SK-N-SH (cell line): Measurements from ENCODE around the gene NSL1.

ENCODE experiments used
- EP300 ChIP-seq, 2 experiments: IDR thresholded peaks; 2 replicates each; pipeline versions ENCODE4 v1.4.0 to v1.6.1; 2012; ENCODE audit warnings: borderline replicate concordance in 1 of 2, low read depth in 1 of 2, low read length in 1 of 2
- GATA2 ChIP-seq: sonication (generic); formaldehyde crosslinking; IDR thresholded peaks from 2 replicates; pipeline ENCODE4 v1.5.0; 2020; ENCODE audit warnings: mild to moderate bottlenecking, missing genetic modification reagents
- MXI1 ChIP-seq: IDR thresholded peaks from 2 replicates; pipeline ENCODE4 v1.6.1; 2012; ENCODE audit warnings: mild to moderate bottlenecking, low read depth, low read length, improper control_type of control experiment
- NFIC ChIP-seq: IDR thresholded peaks from 2 replicates; pipeline ENCODE4 v1.4.0; 2012; ENCODE audit warnings: borderline replicate concordance
- PBX3 ChIP-seq: IDR thresholded peaks from 2 replicates; pipeline ENCODE4; 2012
- POLR2AphosphoS5 ChIP-seq: IDR thresholded peaks from 2 replicates; pipeline ENCODE4 v1.6.1; 2012; ENCODE audit warnings: low read depth, low read length
- RAD21 ChIP-seq: IDR thresholded peaks from 2 replicates; pipeline ENCODE4 v1.6.1; 2012; ENCODE audit warnings: mild to moderate bottlenecking, low read length
- RCOR1 ChIP-seq: fragments of 150-350 bp; IDR thresholded peaks from 2 replicates; pipeline ENCODE4 v1.6.1; 2017; ENCODE audit warnings: antibody characterized with exemption, low read length
- SMC3 ChIP-seq: IDR thresholded peaks from 2 replicates; pipeline ENCODE4 v1.6.1; 2012; ENCODE audit warnings: low read depth, low read length, improper control_type of control experiment
- TF ChIP-seq, protein P1 (sequence below): fragments of 200-600 bp; sonication (generic); IDR thresholded peaks from 2 replicates; pipeline ENCODE4 v1.6.1; 2017; ENCODE audit warnings: antibody characterized with exemption, mild to moderate bottlenecking, moderate library complexity
- TF ChIP-seq, protein P2 (sequence below): IDR thresholded peaks from 2 replicates; pipeline ENCODE4 v1.4.0; 2012; ENCODE audit warnings: low read depth

GRCh38 chr1:212828395-212828794 lies 36.8 kb upstream of the NSL1 start:
- TF ChIP-seq, protein P1, sequence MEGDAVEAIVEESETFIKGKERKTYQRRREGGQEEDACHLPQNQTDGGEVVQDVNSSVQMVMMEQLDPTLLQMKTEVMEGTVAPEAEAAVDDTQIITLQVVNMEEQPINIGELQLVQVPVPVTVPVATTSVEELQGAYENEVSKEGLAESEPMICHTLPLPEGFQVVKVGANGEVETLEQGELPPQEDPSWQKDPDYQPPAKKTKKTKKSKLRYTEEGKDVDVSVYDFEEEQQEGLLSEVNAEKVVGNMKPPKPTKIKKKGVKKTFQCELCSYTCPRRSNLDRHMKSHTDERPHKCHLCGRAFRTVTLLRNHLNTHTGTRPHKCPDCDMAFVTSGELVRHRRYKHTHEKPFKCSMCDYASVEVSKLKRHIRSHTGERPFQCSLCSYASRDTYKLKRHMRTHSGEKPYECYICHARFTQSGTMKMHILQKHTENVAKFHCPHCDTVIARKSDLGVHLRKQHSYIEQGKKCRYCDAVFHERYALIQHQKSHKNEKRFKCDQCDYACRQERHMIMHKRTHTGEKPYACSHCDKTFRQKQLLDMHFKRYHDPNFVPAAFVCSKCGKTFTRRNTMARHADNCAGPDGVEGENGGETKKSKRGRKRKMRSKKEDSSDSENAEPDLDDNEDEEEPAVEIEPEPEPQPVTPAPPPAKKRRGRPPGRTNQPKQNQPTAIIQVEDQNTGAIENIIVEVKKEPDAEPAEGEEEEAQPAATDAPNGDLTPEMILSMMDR: no peak
- no peak for TF ChIP-seq RCOR1
- TF ChIP-seq MXI1: no peak
- no peak for TF ChIP-seq RAD21
- TF ChIP-seq EP300 (IDR thresholded peaks at IDR 0.05; ENCODE audit: borderline replicate concordance in 1 of 2, low read depth in 1 of 2, low read length in 1 of 2): no peak
- no peak for TF ChIP-seq SMC3
- TF ChIP-seq GATA2: no peak
- no peak for TF ChIP-seq PBX3
- TF ChIP-seq, protein P2, sequence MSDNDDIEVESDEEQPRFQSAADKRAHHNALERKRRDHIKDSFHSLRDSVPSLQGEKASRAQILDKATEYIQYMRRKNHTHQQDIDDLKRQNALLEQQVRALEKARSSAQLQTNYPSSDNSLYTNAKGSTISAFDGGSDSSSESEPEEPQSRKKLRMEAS: no peak
- no peak for TF ChIP-seq POLR2AphosphoS5
- no peak for TF ChIP-seq NFIC
